WTC11 (cell line): ENCODE measurements around the gene CCDC185. TPM values are rescaled to one million over a fixed set of nuclear protein-coding genes. Genes with fewer than 3 reads are reported as not detected.

Experiments used
- ATAC-seq: fragments of 200-7000 bp; cut with Tn5 transposase; 2 replicates; pipeline ENCODE4 v1.10.0; 2021; ENCODE audit warnings: mild to moderate bottlenecking, moderate library complexity
- Bru-seq: library from RNA; stranded (reverse); fragments of 400-500 nt; gene quantifications from one replicate; lab custom pipeline; 2021; lab: Mats Ljungman, UMichigan
- CTCF ChIA-PET: fragments of 300-600 bp; sonication (Branson Sonifier 250); formaldehyde crosslinking; loops from one replicate; lab custom pipeline; 2021; ENCODE audit warnings: antibody characterized with exemption; lab: Charles Lee
- POLR2A ChIA-PET: fragments of 350-600 bp; sonication (Branson Sonifier 250); formaldehyde crosslinking; loops from one replicate; lab custom pipeline; 2021; ENCODE audit warnings: antibody characterized with exemption; lab: Charles Lee
- DNase-seq: peaks from one replicate; pipeline ENCODE4 v3.0.0; 2021; ENCODE audit warnings: low spot score
- H3K27ac Mint-ChIP-seq: 2 replicates; pipeline ENCODE4 v1.8.0; 2021; ENCODE audit warnings: mixed read lengths
- H3K27me3 Mint-ChIP-seq: 2 replicates; pipeline ENCODE4 v1.8.0; 2021; ENCODE audit warnings: low read depth, mild to moderate bottlenecking, moderate library complexity, mixed read lengths
- H3K36me3 Mint-ChIP-seq: 2 replicates; pipeline ENCODE4 v1.8.0; 2021; ENCODE audit warnings: mixed read lengths
- H3K4me1 Mint-ChIP-seq: 2 replicates; pipeline ENCODE4 v1.8.0; 2022; ENCODE audit warnings: mixed read lengths
- H3K4me3 Mint-ChIP-seq: 2 replicates; pipeline ENCODE4 v1.8.0; 2021; ENCODE audit warnings: mild to moderate bottlenecking, moderate library complexity, mixed read lengths
- H3K9me3 Mint-ChIP-seq: 2 replicates; pipeline ENCODE4 v1.8.0; 2021; ENCODE audit warnings: mixed read lengths
- ATF3 ChIP-seq: sonication (generic); formaldehyde crosslinking; conservative IDR thresholded peaks from 2 replicates; pipeline ENCODE4 v1.8.1; 2022; ENCODE audit warnings: mild to moderate bottlenecking, missing genetic modification reagents
- CDX4 ChIP-seq: fragments of 250-450 bp; sonication (Bioruptor Pico); IDR thresholded peaks from 2 replicates; pipeline ENCODE4 v1.9.0; 2021; ENCODE audit warnings: moderate library complexity, mild to moderate bottlenecking, inconsistent platforms, borderline replicate concordance
- CREB1 ChIP-seq: sonication (generic); formaldehyde crosslinking; IDR thresholded peaks from 2 replicates; pipeline ENCODE4 v1.8.0; 2023; ENCODE audit warnings: mild to moderate bottlenecking, missing genetic modification reagents
- E2F1 ChIP-seq: sonication (generic); formaldehyde crosslinking; IDR thresholded peaks from 2 replicates; pipeline ENCODE4 v1.8.0; 2022; ENCODE audit warnings: mild to moderate bottlenecking, missing genetic modification reagents
- ELF4 ChIP-seq: sonication (generic); formaldehyde crosslinking; IDR thresholded peaks from 2 replicates; pipeline ENCODE4 v1.8.1; 2022; ENCODE audit warnings: low read depth, mild to moderate bottlenecking, moderate library complexity, missing genetic modification reagents
- EMX1 ChIP-seq: fragments of 250-450 bp; sonication (Bioruptor Pico); IDR thresholded peaks from 2 replicates; pipeline ENCODE4 v1.8.0; 2021; ENCODE audit warnings: mild to moderate bottlenecking
- ERG ChIP-seq: fragments of 250-450 bp; sonication (Bioruptor Pico); IDR thresholded peaks from 2 replicates; pipeline ENCODE4 v1.8.0; 2021; ENCODE audit warnings: mild to moderate bottlenecking
- ESRRA ChIP-seq: sonication (generic); formaldehyde crosslinking; IDR thresholded peaks from 2 replicates; pipeline ENCODE4 v1.8.1; 2022; ENCODE audit warnings: mild to moderate bottlenecking, missing genetic modification reagents, borderline replicate concordance
- ETV6 ChIP-seq: sonication (generic); formaldehyde crosslinking; IDR thresholded peaks from 2 replicates; pipeline ENCODE4 v1.8.1; 2022; ENCODE audit warnings: mild to moderate bottlenecking, missing genetic modification reagents
- FOXK1 ChIP-seq: sonication (generic); formaldehyde crosslinking; IDR thresholded peaks from 2 replicates; pipeline ENCODE4 v1.8.0; 2022; ENCODE audit warnings: mild to moderate bottlenecking, moderate library complexity, missing genetic modification reagents
- GRHL2 ChIP-seq: fragments of 250-450 bp; sonication (Bioruptor Pico); IDR thresholded peaks from 2 replicates; pipeline ENCODE4 v1.8.0; 2022; ENCODE audit warnings: mild to moderate bottlenecking, moderate library complexity; ENCODE audit not compliant: insufficient replicate concordance, severe bottlenecking
- HMGA2 ChIP-seq: fragments of 250-450 bp; sonication (Bioruptor Pico); IDR thresholded peaks from 2 replicates; pipeline ENCODE4 v1.4.0; 2021; ENCODE audit warnings: mild to moderate bottlenecking, moderate library complexity
- IRF1 ChIP-seq: sonication (generic); formaldehyde crosslinking; IDR thresholded peaks from 2 replicates; pipeline ENCODE4 v1.8.0; 2023; ENCODE audit warnings: missing genetic modification reagents
- JUN ChIP-seq: sonication (generic); formaldehyde crosslinking; IDR thresholded peaks from 2 replicates; pipeline ENCODE4 v1.8.0; 2023; ENCODE audit warnings: mild to moderate bottlenecking, missing genetic modification reagents
- NFE2L1 ChIP-seq: sonication (generic); formaldehyde crosslinking; IDR thresholded peaks from 2 replicates; pipeline ENCODE4 v1.8.1; 2023; ENCODE audit warnings: missing genetic modification reagents
- NR2C2 ChIP-seq: sonication (generic); formaldehyde crosslinking; IDR thresholded peaks from 2 replicates; pipeline ENCODE4 v1.8.0; 2022; ENCODE audit warnings: mild to moderate bottlenecking, missing genetic modification reagents
- SMAD4 ChIP-seq: sonication (generic); formaldehyde crosslinking; IDR thresholded peaks from 2 replicates; pipeline ENCODE4 v1.8.0; 2022; ENCODE audit warnings: mild to moderate bottlenecking, missing genetic modification reagents
- TP53 ChIP-seq: sonication (generic); formaldehyde crosslinking; IDR thresholded peaks from 2 replicates; pipeline ENCODE4 v1.8.1; 2023; ENCODE audit warnings: mild to moderate bottlenecking, missing genetic modification reagents
- USF2 ChIP-seq: sonication (generic); formaldehyde crosslinking; IDR thresholded peaks from 2 replicates; pipeline ENCODE4 v1.8.1; 2023; ENCODE audit warnings: mild to moderate bottlenecking, missing genetic modification reagents, moderate library complexity
- ZBTB43 ChIP-seq: sonication (generic); formaldehyde crosslinking; IDR thresholded peaks from 2 replicates; pipeline ENCODE4 v1.8.1; 2023; ENCODE audit warnings: mild to moderate bottlenecking, missing genetic modification reagents
- ZNF219 ChIP-seq: sonication (generic); formaldehyde crosslinking; IDR thresholded peaks from 2 replicates; pipeline ENCODE4 v1.8.0; 2023; ENCODE audit warnings: missing genetic modification reagents, mild to moderate bottlenecking, borderline replicate concordance
- ZNF281 ChIP-seq: sonication (generic); formaldehyde crosslinking; IDR thresholded peaks from 2 replicates; pipeline ENCODE4 v1.8.0; 2023; ENCODE audit warnings: mild to moderate bottlenecking, missing genetic modification reagents
- ZNF317 ChIP-seq: sonication (generic); formaldehyde crosslinking; IDR thresholded peaks from 2 replicates; pipeline ENCODE4 v1.8.1; 2023; ENCODE audit warnings: low read depth, mild to moderate bottlenecking, moderate library complexity, missing genetic modification reagents, borderline replicate concordance
- ZNF396 ChIP-seq: fragments of 250-450 bp; sonication (Bioruptor Pico); IDR thresholded peaks from 2 replicates; pipeline ENCODE4 v1.8.0; 2021; ENCODE audit warnings: mild to moderate bottlenecking, moderate library complexity, borderline replicate concordance
- ZSCAN18 ChIP-seq: fragments of 250-450 bp; sonication (Bioruptor Pico); IDR thresholded peaks from 2 replicates; pipeline ENCODE4 v2.1.2; 2022; ENCODE audit warnings: mild to moderate bottlenecking, moderate library complexity
- long read RNA-seq, 3 experiments: library from RNA in 1 of 3; library from capped mRNA in 1 of 3; library from polyadenylated mRNA in 1 of 3; unstranded in 2 of 3; stranded (forward) in 1 of 3; transcript quantifications; one replicate each; pipeline ENCODE4 v2.0.0, GENCODE V29; 2021
- total RNA-seq: library from RNA; stranded (reverse); gene quantifications from 3 replicates; pipeline ENCODE4 v1.2.3, GENCODE V29; 2021

CCDC185 gene
- total RNA-seq (not detected in 3 replicates), Bru-seq, nascent RNA (not detected)
- long read RNA-seq, experiment 1 = 0 reads
- long read RNA-seq, experiment 2 = 0 reads
- long read RNA-seq, experiment 3 = 0 reads

GRCh38 chr1:223393275-223394214 is at the start of gene CCDC185:
CCDC185 (plus strand) TSS chr1:223393415; CDS start chr1:223393476, 61 bp downstream.
- Mint-ChIP-seq H3K36me3 (peaks cover 11% of the 10 kb centered on the region), H3K9me3 (peaks cover 9% of the 10 kb centered on the region; the same call in 1 of the 2 replicates), H3K4me1 (peaks cover 3% of the 10 kb centered on the region; the same call in 1 of the 2 replicates), H3K27ac (no peak within 1 kb of the TSS), H3K27me3 (peaks cover 43% of the 10 kb centered on the region), H3K4me3 (peak within 1 kb of the TSS; percentile 38)
- DNase-seq (peak; percentile 29), ATAC-seq (peak; percentile 59)
- ChIA-PET CTCF (interaction anchor here (0.6 to 1.6 kb wide), 4 partner anchors 30 to 277 kb away, joined by 3 to 7 read pairs (median 4); partner anchors contain the start of gene SUSD4), POLR2A (interaction anchor here (1.2 kb wide), 1 partner anchor 218 kb away, joined by 3 read pairs; no protein-coding TSS in a partner anchor)
- TF ChIP-seq ZNF317 (CRISPR knock-in tag) (no peak), SMAD4 (CRISPR knock-in tag) (no peak), ZNF281 (CRISPR knock-in tag) (peak; percentile 69; the same call in 1 of the 2 replicates), IRF1 (CRISPR knock-in tag) (no peak), ERG (CRISPR knock-in tag) (no peak), USF2 (no peak), TP53 (CRISPR knock-in tag) (no peak), ZNF219 (no peak), ATF3 (CRISPR knock-in tag) (no peak), EMX1 (CRISPR knock-in tag) (no peak), NFE2L1 (CRISPR knock-in tag) (no peak), CDX4 (CRISPR knock-in tag) (no peak), ZNF396 (no peak), ETV6 (CRISPR knock-in tag) (0 out of 2 replicates have a peak, but pooled peaks have one; percentile 35), E2F1 (CRISPR knock-in tag) (0 out of 2 replicates have a peak, but pooled peaks have one; percentile 52), ESRRA (CRISPR knock-in tag) (no peak), GRHL2 (CRISPR knock-in tag) (no peak), CREB1 (CRISPR knock-in tag) (0 out of 2 replicates have a peak, but pooled peaks have one; percentile 71), ZSCAN18 (CRISPR knock-in tag) (no peak), ELF4 (CRISPR knock-in tag) (0 out of 2 replicates have a peak, but pooled peaks have one; percentile 77), FOXK1 (CRISPR knock-in tag) (no peak), JUN (CRISPR knock-in tag) (no peak), HMGA2 (no peak), NR2C2 (CRISPR knock-in tag) (0 out of 2 replicates have a peak, but pooled peaks have one; percentile 38), ZBTB43 (CRISPR knock-in tag) (no peak)
